Adipocyte (in vitro differentiated cells): ENCODE results near the gene KRTAP10-2.

Source experiments
- DNase-seq: peaks from one replicate; pipeline ENCODE4 v3.0.0-alpha.2; 2015; ENCODE audit warnings: low read depth
- H3K27me3 ChIP-seq: replicated peaks from 2 replicates; pipeline ENCODE4 v1.7.0; 2013; ENCODE audit warnings: mild to moderate bottlenecking, low read length, moderate library complexity; ENCODE audit not compliant: control insufficient read depth, insufficient read depth
- H3K36me3 ChIP-seq: 2 replicates; pipeline ENCODE4 v1.7.0; 2013; ENCODE audit warnings: low read length, mild to moderate bottlenecking, moderate library complexity; ENCODE audit not compliant: control insufficient read depth, insufficient read depth, severe bottlenecking
- H3K4me1 ChIP-seq: 2 replicates; pipeline ENCODE4 v1.7.0; 2013; ENCODE audit warnings: mild to moderate bottlenecking, low read length, moderate library complexity; ENCODE audit not compliant: control insufficient read depth, insufficient read depth
- H3K4me3 ChIP-seq: 2 replicates; pipeline ENCODE4 v1.7.0; 2013; ENCODE audit warnings: mild to moderate bottlenecking, low read length, moderate library complexity
- H3K9ac ChIP-seq: 2 replicates; pipeline ENCODE4 v1.7.0; 2013; ENCODE audit warnings: mild to moderate bottlenecking, low read length, moderate library complexity
- H3K9me3 ChIP-seq: 2 replicates; pipeline ENCODE4 v1.7.0; 2013; ENCODE audit warnings: mild to moderate bottlenecking, low read length, moderate library complexity; ENCODE audit not compliant: control insufficient read depth

Gene KRTAP10-2

DNA sequence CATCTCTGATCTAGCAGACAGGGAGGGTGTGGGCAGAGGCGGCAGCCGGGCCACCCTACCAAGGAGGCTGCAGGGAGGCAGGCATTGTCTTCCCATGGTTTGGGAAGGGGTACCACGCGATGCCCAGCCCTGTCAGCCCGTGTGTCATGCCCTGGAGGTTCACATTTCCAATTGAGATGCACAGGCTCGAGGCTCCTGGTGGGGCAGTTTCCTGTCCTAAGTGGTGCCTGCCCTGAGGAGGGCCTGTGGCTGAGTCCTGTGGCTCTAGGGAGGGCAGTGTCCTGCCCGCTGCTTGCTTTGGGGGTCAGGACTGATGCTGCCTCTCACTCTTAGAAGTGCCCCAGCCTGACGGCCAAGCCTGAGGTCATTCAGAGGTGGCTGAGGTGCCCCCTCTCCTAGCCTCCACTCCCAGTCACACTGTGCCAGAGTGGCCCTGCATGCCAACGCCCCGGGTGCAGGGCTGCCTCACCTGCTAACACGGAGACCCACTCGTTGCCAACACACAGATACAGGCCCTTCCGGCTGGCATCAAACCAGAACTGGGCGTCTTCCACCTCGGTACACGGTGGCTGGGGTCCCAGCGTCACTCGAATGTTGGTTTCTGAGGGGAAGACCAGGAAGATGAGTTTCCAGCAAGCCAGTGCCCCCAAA lies 23.2 kb downstream of the KRTAP10-2 start:
- Histone ChIP-seq H3K27me3 (peaks cover 14% of the 10 kb centered on the region), H3K9me3 (no peaks in the 10 kb centered on the region), H3K4me3 (no peak overlapping the region), H3K36me3 (no peaks in the 10 kb centered on the region), H3K4me1 (no peaks in the 10 kb centered on the region), H3K9ac (no peak overlapping the region)
- DNase-seq = no peak

DNA sequence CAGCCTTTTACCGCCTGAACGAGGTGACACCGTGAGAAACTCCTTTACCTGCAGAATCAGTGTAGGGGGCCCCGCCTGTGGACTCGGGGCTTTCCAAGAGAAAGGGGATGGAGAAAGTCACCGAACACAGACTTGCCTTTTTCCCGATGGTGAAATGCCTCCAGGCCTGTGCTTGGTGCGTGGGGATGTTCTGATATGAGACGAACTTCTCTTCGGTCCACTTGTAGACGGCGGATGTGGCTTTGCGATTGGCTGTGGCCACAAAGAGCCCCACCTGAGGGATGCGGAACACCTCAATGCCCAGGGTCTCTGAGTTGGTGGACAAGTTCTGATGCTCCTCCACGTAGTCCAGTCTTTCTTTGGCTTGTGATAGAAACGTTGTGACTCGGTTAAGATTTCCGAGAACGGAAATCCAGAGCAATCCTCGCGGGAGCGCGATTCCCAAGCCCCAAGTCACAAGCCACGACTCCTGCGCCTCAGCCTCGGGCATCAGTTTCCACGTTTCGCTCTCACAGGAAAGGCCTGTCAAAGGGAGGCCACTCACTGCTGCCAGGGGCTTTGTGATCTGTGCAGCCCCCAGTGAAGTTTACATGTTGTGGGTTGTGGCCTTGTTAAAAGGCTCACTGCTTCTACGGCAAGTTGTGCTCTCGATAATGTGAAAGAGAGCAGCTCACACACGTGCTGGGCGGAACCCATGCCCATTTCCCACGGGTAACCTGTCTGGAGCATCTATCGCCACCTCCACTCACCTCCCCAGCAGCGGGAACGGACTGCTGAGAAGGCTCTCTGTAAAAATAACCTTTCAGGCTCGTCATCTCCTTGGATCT lies 23.9 kb downstream of the KRTAP10-2 start:
- peaks cover 14% of the 10 kb centered on the region for H3K27me3 ChIP-seq
- H3K9ac ChIP-seq = no peak overlapping the region
- no peaks in the 10 kb centered on the region for H3K4me1 ChIP-seq
- H3K9me3 ChIP-seq = no peaks in the 10 kb centered on the region
- no peak overlapping the region for H3K4me3 ChIP-seq
- H3K36me3 ChIP-seq = no peaks in the 10 kb centered on the region
- no peak for DNase-seq

DNA sequence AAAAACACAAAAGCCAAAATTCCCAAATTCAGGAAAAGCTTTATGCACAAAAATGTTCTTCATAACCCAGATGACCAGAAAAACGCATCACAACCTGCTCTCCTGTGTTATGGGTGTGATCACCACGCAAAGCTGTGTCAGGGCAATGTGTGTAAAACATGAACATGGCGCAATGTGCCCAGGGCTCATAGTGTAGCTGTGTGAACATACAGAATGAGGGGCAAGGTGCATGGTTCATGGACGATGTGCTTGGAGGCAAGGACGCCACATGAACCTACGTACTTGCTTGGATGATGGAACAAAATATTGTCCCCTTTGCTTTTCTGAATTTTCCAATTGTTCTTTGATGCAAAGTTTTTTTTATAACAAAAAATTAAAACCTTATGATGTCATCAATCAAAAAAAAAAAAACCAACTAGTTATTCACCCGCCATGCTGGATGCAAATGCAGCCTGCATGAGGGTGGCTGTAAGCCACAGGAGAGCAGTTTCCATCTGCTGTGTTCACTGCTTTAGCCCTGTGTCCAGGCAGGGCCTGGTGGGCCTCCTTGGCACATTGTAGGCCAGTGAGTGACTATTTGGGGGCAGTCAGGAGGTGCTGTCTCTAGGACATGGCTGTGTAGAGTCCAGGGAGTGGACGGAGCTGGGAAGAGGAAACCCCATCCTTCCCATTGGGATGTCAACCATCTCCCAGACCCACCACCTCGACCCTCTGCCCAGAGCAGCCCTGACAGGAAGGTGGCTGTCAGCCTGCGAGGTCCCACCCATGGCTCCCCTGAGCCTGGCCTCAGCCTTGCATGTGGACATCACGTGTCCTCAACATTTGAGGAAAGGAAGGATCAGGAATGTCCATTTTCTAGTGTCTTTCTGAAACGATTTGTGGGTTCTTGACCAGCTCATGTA lies 25.0 kb downstream of the KRTAP10-2 start:
- Histone ChIP-seq H3K9ac (no peak overlapping the region), H3K9me3 (no peaks in the 10 kb centered on the region), H3K4me1 (no peaks in the 10 kb centered on the region), H3K36me3 (no peaks in the 10 kb centered on the region), H3K4me3 (no peak overlapping the region), H3K27me3 (peaks cover 9% of the 10 kb centered on the region)
- no peak for DNase-seq

DNA sequence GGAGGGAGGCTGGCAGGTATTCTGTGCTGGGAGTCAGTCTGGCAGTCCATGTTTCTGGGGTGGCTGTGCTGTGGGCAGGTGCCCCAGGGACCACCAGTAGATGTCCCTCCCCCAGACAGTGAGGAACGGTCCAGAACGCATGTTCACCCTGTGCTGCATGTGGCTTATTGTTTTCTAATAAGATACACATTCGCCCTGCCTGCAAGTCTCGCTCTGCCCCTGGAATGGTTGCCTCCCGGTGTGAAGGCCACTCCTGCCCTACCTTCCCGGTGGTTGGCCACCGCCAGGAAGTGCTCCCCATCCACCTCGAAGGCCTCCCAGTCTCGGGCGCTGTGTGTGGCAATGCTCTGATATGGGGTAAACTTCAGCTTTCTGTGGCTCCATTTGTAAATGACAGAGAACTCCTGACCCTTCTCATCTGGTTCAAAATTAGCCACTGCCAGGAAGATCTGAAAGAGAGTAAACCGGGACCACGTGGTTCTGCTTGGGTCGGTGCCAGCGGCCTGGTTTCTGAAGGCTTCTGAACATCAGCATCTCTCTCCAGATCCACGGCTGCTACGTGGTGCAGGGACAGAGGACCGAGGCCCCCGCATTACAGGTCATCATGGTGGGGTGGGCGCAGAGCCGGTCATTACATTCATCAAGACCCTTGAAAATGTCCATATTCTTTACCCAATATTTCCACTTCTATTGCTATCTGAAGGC lies 25.8 kb downstream of the KRTAP10-2 start:
- H3K9me3 ChIP-seq = no peaks in the 10 kb centered on the region

DNA sequence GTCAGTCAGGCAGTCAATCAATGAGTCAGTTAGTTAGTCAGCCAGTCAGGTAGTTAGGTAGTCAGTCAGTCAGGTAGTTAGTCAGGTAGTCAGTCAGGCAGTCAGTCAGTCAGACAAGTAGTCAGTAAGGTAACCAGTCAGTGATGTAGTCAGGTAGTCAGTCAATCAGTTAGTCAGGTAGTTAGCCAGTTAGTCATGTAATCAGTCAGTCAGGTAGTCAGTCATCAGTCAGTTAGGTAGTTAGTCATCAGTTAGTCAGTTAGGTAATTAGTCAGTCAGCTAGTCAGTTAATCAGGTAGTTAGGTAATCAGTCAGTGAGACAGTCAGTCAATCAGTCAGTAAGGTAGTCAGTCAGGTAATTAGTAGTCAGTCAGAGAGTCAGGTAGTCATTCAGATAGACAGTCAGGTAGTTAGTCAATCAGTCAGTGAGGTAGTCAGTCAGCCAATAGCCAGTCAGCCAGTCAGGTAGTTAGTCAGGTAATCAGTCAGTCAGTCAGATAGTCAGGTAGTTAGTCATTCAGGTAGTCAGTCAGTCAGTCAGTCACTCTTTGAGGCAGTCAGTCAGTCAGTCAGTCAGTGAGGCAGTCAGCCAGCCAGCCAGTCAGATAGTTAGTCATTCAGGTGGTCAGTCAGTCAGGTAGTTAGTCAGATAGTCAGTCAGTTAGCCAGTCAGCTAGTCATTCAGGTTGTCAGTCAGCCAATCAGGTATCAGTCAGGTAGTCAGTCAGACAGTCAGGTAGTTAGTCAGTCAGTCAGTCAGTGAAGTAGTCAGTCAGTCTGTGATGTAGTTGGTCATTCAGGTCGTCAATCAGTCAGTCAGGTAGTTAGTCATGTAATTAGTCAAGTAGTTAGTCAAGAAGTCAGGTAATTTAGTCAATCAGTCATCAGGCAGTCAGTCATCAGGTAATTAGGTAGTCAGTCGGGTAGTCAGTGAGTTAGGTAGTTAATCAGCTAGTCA lies 26.6 kb downstream of the KRTAP10-2 start:
- Histone ChIP-seq H3K4me1 (no peaks in the 10 kb centered on the region), H3K9me3 (no peaks in the 10 kb centered on the region), H3K9ac (no peak overlapping the region), H3K4me3 (no peak overlapping the region), H3K36me3 (no peaks in the 10 kb centered on the region), H3K27me3 (peaks cover 5% of the 10 kb centered on the region)
- DNase-seq = no peak

More for the DNA sequence above, 25.8 kb downstream of the KRTAP10-2 start:
- Histone ChIP-seq H3K36me3 (no peaks in the 10 kb centered on the region), H3K27me3 (peaks cover 5% of the 10 kb centered on the region), H3K4me3 (no peak overlapping the region), H3K9ac (no peak overlapping the region), H3K4me1 (no peaks in the 10 kb centered on the region)
- no peak for DNase-seq

DNA sequence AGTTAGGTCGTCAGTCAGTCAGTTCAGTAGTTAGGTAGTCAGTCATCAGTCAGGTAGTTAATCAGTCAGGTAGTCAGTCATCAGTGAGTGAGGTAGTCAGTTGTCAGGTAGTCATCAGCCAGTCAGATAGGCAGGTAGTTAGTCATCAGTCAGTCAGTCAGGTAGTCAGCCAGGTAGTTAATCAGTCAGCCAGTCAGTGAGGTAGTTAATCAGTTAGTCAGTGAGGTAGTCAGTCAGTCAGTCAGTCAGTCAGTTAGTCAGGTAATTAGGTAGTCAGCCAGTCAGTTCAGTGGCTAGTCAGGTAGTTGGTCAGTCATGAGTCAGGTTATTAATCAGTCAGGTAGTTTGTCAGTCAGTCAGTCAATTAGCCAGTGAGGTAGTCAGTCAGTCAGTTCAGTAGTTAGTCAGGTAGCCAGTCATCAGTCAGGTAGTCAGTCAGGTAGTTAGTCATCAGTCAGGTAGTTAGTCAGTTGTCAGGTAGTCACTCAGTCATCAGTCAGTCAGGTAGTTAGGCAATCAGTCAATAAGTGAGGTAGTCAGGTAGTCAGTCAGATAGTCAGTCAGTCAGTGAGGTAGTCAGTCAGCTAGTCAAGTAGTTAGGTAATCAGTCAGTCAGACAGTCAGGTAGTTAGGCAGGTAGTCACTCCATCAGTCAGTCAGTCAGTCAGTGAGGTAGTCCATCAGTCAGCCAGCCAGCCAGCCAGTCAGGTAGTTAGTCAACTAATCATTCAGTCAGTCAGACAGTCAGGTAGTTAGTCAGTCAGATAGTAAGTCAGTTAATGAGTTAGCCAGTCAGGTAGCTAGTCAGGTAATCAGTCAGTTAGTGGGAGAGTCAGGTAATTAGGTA lies 27.5 kb downstream of the KRTAP10-2 start:
- no peaks in the 10 kb centered on the region for H3K36me3 ChIP-seq
- no peak for DNase-seq

DNA sequence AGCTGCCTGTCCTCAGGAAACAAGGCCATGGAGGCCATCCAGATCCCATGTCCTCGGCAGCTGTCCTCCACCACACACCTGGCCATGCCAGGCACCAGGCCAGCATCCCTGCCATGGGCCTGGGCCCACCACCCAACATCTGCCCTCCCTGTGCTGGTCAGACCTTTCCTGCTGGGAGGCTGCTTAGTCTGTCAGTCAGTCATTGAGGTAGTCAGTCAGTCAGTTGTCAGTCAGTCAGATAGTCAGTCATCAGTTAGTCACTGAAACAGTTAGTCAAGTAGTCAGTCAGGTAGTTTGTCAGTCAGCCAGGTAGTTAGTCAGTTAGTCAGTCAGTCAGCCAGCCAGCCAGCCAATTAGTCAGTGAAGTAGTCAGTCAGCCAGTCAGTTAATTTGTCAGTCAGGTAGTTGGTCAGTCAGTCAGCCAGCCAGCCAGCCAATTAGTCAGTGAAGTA lies 28.5 kb downstream of the KRTAP10-2 start:
- DNase-seq = no peak
- Histone ChIP-seq H3K4me1 (no peaks in the 10 kb centered on the region), H3K27me3 (peaks cover 8% of the 10 kb centered on the region), H3K4me3 (no peak overlapping the region), H3K36me3 (no peaks in the 10 kb centered on the region), H3K9me3 (no peaks in the 10 kb centered on the region), H3K9ac (no peak overlapping the region)

More for the DNA sequence above, 27.5 kb downstream of the KRTAP10-2 start:
- H3K9me3 ChIP-seq = no peaks in the 10 kb centered on the region
- peaks cover 8% of the 10 kb centered on the region for H3K27me3 ChIP-seq
- no peak overlapping the region for H3K9ac ChIP-seq
- no peaks in the 10 kb centered on the region for H3K4me1 ChIP-seq
- H3K4me3 ChIP-seq = no peak overlapping the region

DNA sequence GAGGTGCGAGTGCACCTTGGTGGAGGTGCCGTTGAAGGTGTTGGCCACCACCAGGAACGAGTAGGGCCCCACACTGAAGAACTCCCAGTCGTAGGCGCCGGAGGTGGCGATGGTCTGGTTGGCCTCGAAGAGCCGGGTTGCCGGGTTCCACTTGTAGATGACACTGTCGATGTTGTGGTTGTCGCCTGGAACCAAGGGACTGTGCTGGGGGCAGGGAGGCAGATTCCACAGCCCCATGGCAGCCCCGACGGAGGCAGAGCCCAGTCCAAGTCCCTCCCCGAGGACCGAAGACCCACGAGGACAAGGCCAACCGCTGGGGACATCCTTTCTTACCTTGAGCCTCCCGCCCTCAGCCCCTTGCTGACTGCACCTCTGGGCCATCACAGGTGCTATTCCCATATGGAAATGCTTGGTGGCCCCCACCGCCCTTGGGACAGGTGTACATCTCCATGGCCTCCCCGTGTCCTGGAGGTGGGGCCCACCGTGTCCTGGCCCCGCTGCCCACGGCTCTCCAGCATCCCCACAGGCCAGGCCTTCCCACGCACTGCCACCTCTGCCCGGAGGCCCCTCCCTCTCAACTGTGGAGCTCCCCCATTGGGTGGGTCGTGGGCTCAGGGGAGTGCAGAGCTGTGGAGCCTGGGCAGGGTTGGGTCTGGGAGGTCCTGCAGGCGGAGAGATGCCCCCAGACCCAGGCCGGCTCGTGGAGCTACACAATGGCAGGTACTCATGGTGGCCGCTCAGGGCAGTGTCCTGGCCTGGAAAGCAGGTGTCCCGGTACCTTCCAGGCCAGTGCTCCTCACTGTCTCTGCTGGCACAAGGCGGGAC lies 29.2 kb downstream of the KRTAP10-2 start:
- H3K36me3 ChIP-seq = no peaks in the 10 kb centered on the region
- no peak overlapping the region for H3K9ac ChIP-seq
- no peak for DNase-seq
- no peaks in the 10 kb centered on the region for H3K4me1 ChIP-seq
- no peaks in the 10 kb centered on the region for H3K9me3 ChIP-seq
- peaks cover 8% of the 10 kb centered on the region for H3K27me3 ChIP-seq
- H3K4me3 ChIP-seq = no peak overlapping the region
